C4-2B (cell line): ENCODE data around the gene KLRD1.

Experiments
- ZFX ChIP-seq: fragments of 450-650 bp; IDR thresholded peaks from 2 replicates; pipeline ENCODE4 v1.6.1; 2017
- TF ChIP-seq, protein P1 (sequence below): fragments of 450-650 bp; conservative IDR thresholded peaks from 2 replicates; pipeline ENCODE4 v1.5.1; 2017; ENCODE audit warnings: mild to moderate bottlenecking

GRCh38 chr12:10354502-10354901 is 46.8 kb downstream of the KLRD1 start:
- TF ChIP-seq, protein P1, sequence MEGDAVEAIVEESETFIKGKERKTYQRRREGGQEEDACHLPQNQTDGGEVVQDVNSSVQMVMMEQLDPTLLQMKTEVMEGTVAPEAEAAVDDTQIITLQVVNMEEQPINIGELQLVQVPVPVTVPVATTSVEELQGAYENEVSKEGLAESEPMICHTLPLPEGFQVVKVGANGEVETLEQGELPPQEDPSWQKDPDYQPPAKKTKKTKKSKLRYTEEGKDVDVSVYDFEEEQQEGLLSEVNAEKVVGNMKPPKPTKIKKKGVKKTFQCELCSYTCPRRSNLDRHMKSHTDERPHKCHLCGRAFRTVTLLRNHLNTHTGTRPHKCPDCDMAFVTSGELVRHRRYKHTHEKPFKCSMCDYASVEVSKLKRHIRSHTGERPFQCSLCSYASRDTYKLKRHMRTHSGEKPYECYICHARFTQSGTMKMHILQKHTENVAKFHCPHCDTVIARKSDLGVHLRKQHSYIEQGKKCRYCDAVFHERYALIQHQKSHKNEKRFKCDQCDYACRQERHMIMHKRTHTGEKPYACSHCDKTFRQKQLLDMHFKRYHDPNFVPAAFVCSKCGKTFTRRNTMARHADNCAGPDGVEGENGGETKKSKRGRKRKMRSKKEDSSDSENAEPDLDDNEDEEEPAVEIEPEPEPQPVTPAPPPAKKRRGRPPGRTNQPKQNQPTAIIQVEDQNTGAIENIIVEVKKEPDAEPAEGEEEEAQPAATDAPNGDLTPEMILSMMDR: no peak
- TF ChIP-seq ZFX: no peak
